ENCODE data around the gene TMEM41A. TPM values are rescaled to one million over a fixed set of nuclear protein-coding genes. Genes with fewer than 3 reads are reported as not detected.
"Not testable (repeated sequence)": the region's sequence is repeated elsewhere in the genome, so short reads cannot be mapped to it uniquely, and the experiment has no call there.

Gene TMEM41A
- total and polyA plus RNA-seq, 2 experiments from 2014 or later: 40.9 to 73.7 TPM

DNA sequence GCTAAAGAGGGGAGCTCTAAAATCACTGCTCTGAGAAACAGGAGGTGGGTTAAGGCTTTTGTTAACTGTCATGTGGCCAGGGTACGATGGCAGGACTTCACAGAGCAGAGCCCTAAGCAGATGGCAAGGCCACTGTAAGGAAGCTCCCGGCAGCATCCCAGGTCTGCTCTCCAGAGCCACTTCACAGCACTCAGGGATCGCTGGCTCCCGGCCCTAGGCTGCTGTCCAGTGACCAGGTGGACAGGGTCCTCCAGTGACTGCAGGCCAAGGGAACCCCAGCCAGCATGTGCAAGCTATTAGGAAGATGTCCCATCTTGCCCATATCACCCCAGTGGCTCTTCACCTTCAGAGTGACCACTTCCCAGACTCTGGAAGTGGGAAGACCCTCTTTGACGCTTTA is 10.4 kb downstream of the TMEM41A start:
- Histone ChIP-seq H3K4me3 (no peak overlapping the region), H3K27me3 (no peaks in the 10 kb centered on the region), H3K27ac (no peak overlapping the region), H3K4me1 (ENCODE audit: low read depth) (no peaks in the 10 kb centered on the region), H3K9me3 (ENCODE audit: low read depth) (no peaks in the 10 kb centered on the region), H3K36me3 (peaks cover 47% of the 10 kb centered on the region)
- TF ChIP-seq, protein P1, sequence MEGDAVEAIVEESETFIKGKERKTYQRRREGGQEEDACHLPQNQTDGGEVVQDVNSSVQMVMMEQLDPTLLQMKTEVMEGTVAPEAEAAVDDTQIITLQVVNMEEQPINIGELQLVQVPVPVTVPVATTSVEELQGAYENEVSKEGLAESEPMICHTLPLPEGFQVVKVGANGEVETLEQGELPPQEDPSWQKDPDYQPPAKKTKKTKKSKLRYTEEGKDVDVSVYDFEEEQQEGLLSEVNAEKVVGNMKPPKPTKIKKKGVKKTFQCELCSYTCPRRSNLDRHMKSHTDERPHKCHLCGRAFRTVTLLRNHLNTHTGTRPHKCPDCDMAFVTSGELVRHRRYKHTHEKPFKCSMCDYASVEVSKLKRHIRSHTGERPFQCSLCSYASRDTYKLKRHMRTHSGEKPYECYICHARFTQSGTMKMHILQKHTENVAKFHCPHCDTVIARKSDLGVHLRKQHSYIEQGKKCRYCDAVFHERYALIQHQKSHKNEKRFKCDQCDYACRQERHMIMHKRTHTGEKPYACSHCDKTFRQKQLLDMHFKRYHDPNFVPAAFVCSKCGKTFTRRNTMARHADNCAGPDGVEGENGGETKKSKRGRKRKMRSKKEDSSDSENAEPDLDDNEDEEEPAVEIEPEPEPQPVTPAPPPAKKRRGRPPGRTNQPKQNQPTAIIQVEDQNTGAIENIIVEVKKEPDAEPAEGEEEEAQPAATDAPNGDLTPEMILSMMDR (IDR thresholded peaks at IDR 0.05; ENCODE audit: low read depth, low read length): no peak
- no peak for DNase-seq (ENCODE audit: low read depth in 1 of 2, low spot score in 1 of 2)

DNA sequence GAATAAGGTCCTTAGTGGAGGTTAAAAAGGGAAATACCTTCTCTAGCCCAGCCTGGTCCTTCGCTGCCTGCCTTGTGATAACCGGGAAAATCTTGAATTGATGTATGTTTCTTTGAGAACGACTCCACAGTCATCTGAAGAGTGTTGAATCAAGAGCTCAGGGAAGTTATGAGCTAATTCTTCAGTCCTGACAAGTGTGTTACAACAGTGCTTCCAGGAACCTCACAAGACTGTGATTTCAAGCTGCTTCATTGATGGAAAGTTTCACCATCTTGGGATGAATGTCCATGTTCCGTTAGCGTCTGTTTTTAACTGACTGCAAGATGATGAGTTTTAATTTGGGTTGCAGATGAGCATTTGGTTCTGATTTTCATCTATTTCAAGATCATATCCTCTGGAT is 12.4 kb downstream of the TMEM41A start:
- Histone ChIP-seq H3K9me3 (ENCODE audit: low read depth) (no peaks in the 10 kb centered on the region), H3K27ac (no peak overlapping the region), H3K27me3 (no peaks in the 10 kb centered on the region), H3K36me3 (peaks cover 49% of the 10 kb centered on the region), H3K4me3 (no peak overlapping the region), H3K4me1 (ENCODE audit: low read depth) (no peaks in the 10 kb centered on the region)
- DNase-seq (ENCODE audit: low read depth in 1 of 2, low spot score in 1 of 2): no peak
- TF ChIP-seq, protein P1 (IDR thresholded peaks at IDR 0.05; ENCODE audit: low read depth, low read length): no peak

DNA sequence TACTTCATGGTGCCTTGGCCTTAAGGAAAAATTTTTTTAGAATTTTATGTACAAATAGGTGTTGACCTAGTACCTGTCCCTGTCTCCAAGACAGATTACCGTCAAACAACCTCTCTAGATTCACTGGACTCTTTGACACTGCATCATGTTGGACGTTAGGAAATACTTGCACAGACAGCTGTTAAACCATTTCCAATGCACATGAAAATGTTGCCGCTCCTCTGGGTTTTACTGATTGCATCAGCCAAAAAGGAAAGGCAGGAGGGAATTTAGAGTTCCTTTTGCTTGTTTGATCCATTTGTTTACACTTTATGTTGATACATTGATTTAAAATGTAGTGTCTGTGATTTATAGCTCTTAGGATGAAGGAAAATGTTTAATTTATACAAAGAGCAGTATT is 14.5 kb downstream of the TMEM41A start:
- TF ChIP-seq, protein P1 (IDR thresholded peaks at IDR 0.05; ENCODE audit: low read depth, low read length): no peak
- Histone ChIP-seq H3K36me3 (peaks cover 37% of the 10 kb centered on the region), H3K4me1 (ENCODE audit: low read depth) (no peaks in the 10 kb centered on the region), H3K4me3 (no peak overlapping the region), H3K27ac (no peak overlapping the region), H3K27me3 (no peaks in the 10 kb centered on the region), H3K9me3 (ENCODE audit: low read depth) (no peaks in the 10 kb centered on the region)
- no peak for DNase-seq (ENCODE audit: low read depth in 1 of 2, low spot score in 1 of 2)

DNA sequence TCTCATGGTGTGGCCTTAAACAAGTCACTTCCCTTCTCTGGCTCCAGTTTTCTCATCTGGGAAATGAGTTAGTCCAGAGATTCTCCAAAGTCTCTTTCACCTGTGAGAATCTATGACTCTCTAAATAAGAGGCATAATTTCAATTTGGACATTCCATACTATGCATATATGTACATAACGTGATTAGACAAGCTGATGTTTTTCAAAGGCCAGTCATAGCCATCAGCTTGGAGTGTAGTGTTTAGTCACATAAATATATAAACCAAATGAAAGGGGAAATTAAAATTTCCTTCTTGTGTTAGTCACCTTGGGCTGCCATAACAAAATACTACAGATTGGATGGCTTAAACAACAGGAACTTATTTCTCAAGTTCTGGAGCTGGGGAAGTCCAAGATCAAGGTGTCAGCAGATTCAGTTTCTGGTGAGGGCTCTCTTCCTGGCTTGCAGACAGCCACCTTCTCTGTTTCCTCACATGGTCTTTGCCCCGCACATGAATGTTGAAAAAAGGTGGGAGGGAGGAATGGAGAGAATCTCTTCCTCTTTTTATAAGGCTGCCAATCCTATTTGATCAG is 19.4 kb downstream of the TMEM41A start:
- H3K27ac ChIP-seq: no peak overlapping the region
- H3K27me3 ChIP-seq: no peaks in the 10 kb centered on the region
- H3K4me3 ChIP-seq: no peak overlapping the region
- TF ChIP-seq, protein P1 (IDR thresholded peaks at IDR 0.05; ENCODE audit: low read depth, low read length): no peak
- H3K4me1 ChIP-seq (ENCODE audit: low read depth): no peaks in the 10 kb centered on the region
- H3K36me3 ChIP-seq: peaks cover 35% of the 10 kb centered on the region
- H3K9me3 ChIP-seq (ENCODE audit: low read depth): no peaks in the 10 kb centered on the region
- DNase-seq (ENCODE audit: low read depth in 1 of 2, low spot score in 1 of 2): no peak

DNA sequence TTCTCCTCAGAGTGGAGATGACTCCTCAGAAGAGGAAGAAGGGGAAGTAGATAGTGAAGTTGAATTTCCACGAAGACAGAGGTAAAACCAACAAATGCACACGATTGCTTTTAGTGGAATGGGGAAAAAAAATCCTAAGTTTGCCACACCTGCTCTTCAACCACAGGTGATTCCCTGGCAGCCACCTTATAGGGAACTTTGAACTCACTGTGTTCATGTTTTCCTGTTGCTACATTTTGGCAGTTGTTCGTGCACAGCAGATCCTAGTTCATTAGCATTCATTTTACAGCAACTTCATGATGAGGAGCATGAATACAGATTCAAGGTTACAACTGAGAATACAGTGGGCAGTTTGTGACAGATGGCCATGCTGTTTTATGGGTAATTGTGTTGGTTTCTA is 21.5 kb downstream of the TMEM41A start:
- Histone ChIP-seq H3K4me3 (no peak overlapping the region), H3K9me3 (ENCODE audit: low read depth) (no peaks in the 10 kb centered on the region), H3K27me3 (no peaks in the 10 kb centered on the region), H3K36me3 (peaks cover 31% of the 10 kb centered on the region), H3K4me1 (ENCODE audit: low read depth) (no peaks in the 10 kb centered on the region), H3K27ac (no peak overlapping the region)
- no peak for DNase-seq (ENCODE audit: low read depth in 1 of 2, low spot score in 1 of 2)
- TF ChIP-seq, protein P1 (IDR thresholded peaks at IDR 0.05; ENCODE audit: low read depth, low read length): no peak

DNA sequence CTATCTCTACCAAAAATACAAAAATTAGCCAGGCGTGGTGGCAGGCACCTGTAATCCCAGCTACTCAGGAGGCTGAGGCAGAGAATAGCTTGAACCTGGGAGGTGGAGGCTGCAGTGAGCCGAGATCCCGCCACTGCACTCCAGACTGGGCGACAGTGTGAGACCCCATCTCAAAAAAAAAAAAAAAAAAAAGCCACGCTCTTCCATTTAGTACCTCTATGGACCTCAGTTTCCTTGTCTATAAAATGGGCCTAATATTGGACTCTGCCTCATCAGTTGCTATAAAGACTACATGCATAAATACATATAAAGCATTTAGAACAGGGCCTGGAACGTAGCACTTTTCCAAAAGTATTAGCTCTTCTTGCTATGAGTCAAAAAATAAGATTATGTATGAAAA is 23.9 kb downstream of the TMEM41A start:
- H3K4me1 ChIP-seq (ENCODE audit: low read depth); H3K9me3 ChIP-seq (ENCODE audit: low read depth); H3K4me3 ChIP-seq; H3K27ac ChIP-seq; H3K27me3 ChIP-seq; DNase-seq (ENCODE audit: low read depth in 1 of 2, low spot score in 1 of 2): not testable (repeated sequence)
- peaks cover 20% of the 10 kb centered on the region for H3K36me3 ChIP-seq
